WTC11 (cell line): Measurements from ENCODE around the gene MAP4K3. TPM values are rescaled to one million over a fixed set of nuclear protein-coding genes. Genes with fewer than 3 reads are reported as not detected.

Experiments used
- ATAC-seq: fragments of 200-7000 bp; cut with Tn5 transposase; 2 replicates; pipeline ENCODE4 v1.10.0; 2021; ENCODE audit warnings: mild to moderate bottlenecking, moderate library complexity
- CTCF ChIA-PET: fragments of 300-600 bp; sonication (Branson Sonifier 250); formaldehyde crosslinking; loops from one replicate; lab custom pipeline; 2021; ENCODE audit warnings: antibody characterized with exemption; lab: Charles Lee
- POLR2A ChIA-PET: fragments of 350-600 bp; sonication (Branson Sonifier 250); formaldehyde crosslinking; loops from one replicate; lab custom pipeline; 2021; ENCODE audit warnings: antibody characterized with exemption; lab: Charles Lee
- DNase-seq: peaks from one replicate; pipeline ENCODE4 v3.0.0; 2021; ENCODE audit warnings: low spot score
- H3K27ac Mint-ChIP-seq: 2 replicates; pipeline ENCODE4 v1.8.0; 2021; ENCODE audit warnings: mixed read lengths
- H3K27me3 Mint-ChIP-seq: 2 replicates; pipeline ENCODE4 v1.8.0; 2021; ENCODE audit warnings: low read depth, mild to moderate bottlenecking, moderate library complexity, mixed read lengths
- H3K36me3 Mint-ChIP-seq: 2 replicates; pipeline ENCODE4 v1.8.0; 2021; ENCODE audit warnings: mixed read lengths
- H3K4me1 Mint-ChIP-seq: 2 replicates; pipeline ENCODE4 v1.8.0; 2022; ENCODE audit warnings: mixed read lengths
- H3K4me3 Mint-ChIP-seq: 2 replicates; pipeline ENCODE4 v1.8.0; 2021; ENCODE audit warnings: mild to moderate bottlenecking, moderate library complexity, mixed read lengths
- H3K9me3 Mint-ChIP-seq: 2 replicates; pipeline ENCODE4 v1.8.0; 2021; ENCODE audit warnings: mixed read lengths
- ELF4 ChIP-seq: sonication (generic); formaldehyde crosslinking; IDR thresholded peaks from 2 replicates; pipeline ENCODE4 v1.8.1; 2022; ENCODE audit warnings: low read depth, mild to moderate bottlenecking, moderate library complexity, missing genetic modification reagents
- EMX1 ChIP-seq: fragments of 250-450 bp; sonication (Bioruptor Pico); IDR thresholded peaks from 2 replicates; pipeline ENCODE4 v1.8.0; 2021; ENCODE audit warnings: mild to moderate bottlenecking
- ESRRA ChIP-seq: sonication (generic); formaldehyde crosslinking; IDR thresholded peaks from 2 replicates; pipeline ENCODE4 v1.8.1; 2022; ENCODE audit warnings: mild to moderate bottlenecking, missing genetic modification reagents, borderline replicate concordance
- GRHL2 ChIP-seq: fragments of 250-450 bp; sonication (Bioruptor Pico); IDR thresholded peaks from 2 replicates; pipeline ENCODE4 v1.8.0; 2022; ENCODE audit warnings: mild to moderate bottlenecking, moderate library complexity; ENCODE audit not compliant: insufficient replicate concordance, severe bottlenecking
- JAZF1 ChIP-seq: fragments of 250-450 bp; sonication (Bioruptor Pico); IDR thresholded peaks from 2 replicates; pipeline ENCODE4 v1.9.0; 2021; ENCODE audit warnings: moderate library complexity, mild to moderate bottlenecking, inconsistent platforms
- MXD4 ChIP-seq: fragments of 250-450 bp; sonication (Bioruptor Pico); IDR thresholded peaks from 2 replicates; pipeline ENCODE4 v1.8.0; 2021; ENCODE audit warnings: mild to moderate bottlenecking, moderate library complexity, borderline replicate concordance
- NFE2L1 ChIP-seq: sonication (generic); formaldehyde crosslinking; IDR thresholded peaks from 2 replicates; pipeline ENCODE4 v1.8.1; 2023; ENCODE audit warnings: missing genetic modification reagents
- NR3C1 ChIP-seq: sonication (generic); formaldehyde crosslinking; conservative IDR thresholded peaks from 2 replicates; pipeline ENCODE4 v1.8.1; 2023; ENCODE audit warnings: low read depth, mild to moderate bottlenecking, missing genetic modification reagents
- SOX15 ChIP-seq: fragments of 250-450 bp; sonication (Bioruptor Pico); IDR thresholded peaks from 2 replicates; pipeline ENCODE4 v1.9.0; 2021; ENCODE audit warnings: mild to moderate bottlenecking
- TEAD1 ChIP-seq: sonication (generic); formaldehyde crosslinking; IDR thresholded peaks from 2 replicates; pipeline ENCODE4 v1.8.0; 2022; ENCODE audit warnings: mild to moderate bottlenecking, missing genetic modification reagents
- ZNF317 ChIP-seq: sonication (generic); formaldehyde crosslinking; IDR thresholded peaks from 2 replicates; pipeline ENCODE4 v1.8.1; 2023; ENCODE audit warnings: low read depth, mild to moderate bottlenecking, moderate library complexity, missing genetic modification reagents, borderline replicate concordance
- ZNF423 ChIP-seq: fragments of 250-450 bp; sonication (Bioruptor Pico); IDR thresholded peaks from 2 replicates; pipeline ENCODE4 v2.1.2; 2022; ENCODE audit warnings: mild to moderate bottlenecking, moderate library complexity
- total RNA-seq: library from RNA; stranded (reverse); gene quantifications from 3 replicates; pipeline ENCODE4 v1.2.3, GENCODE V29; 2021
- TF ChIP-seq, protein P1 (sequence below): sonication (generic); formaldehyde crosslinking; IDR thresholded peaks from 2 replicates; pipeline ENCODE4 v1.8.1; 2022; ENCODE audit warnings: low read depth, missing genetic modification reagents, borderline replicate concordance
- TF ChIP-seq, protein P2 (sequence below): sonication (generic); formaldehyde crosslinking; IDR thresholded peaks from 2 replicates; pipeline ENCODE4 v1.8.0; 2022; ENCODE audit warnings: mild to moderate bottlenecking, missing genetic modification reagents
- TF ChIP-seq, protein P3 (sequence below): sonication (generic); formaldehyde crosslinking; conservative IDR thresholded peaks from 2 replicates; pipeline ENCODE4 v1.8.1; 2023; ENCODE audit warnings: mild to moderate bottlenecking, low read depth, missing genetic modification reagents, moderate library complexity
- TF ChIP-seq, protein P4 (sequence below): sonication (generic); formaldehyde crosslinking; IDR thresholded peaks from 2 replicates; pipeline ENCODE4 v1.8.1; 2022; ENCODE audit warnings: mild to moderate bottlenecking, moderate library complexity, missing genetic modification reagents
- TF ChIP-seq, protein P5 (sequence below): sonication (generic); formaldehyde crosslinking; IDR thresholded peaks from 2 replicates; pipeline ENCODE4 v1.8.0; 2022; ENCODE audit warnings: mild to moderate bottlenecking, missing genetic modification reagents

The MAP4K3 gene
- total RNA-seq, 1 experiment from 2014 or later: 73.2 TPM

- TF ChIP-seq NR3C1: 0 out of 2 replicates have a peak, but pooled peaks have one; percentile 60
- TF ChIP-seq, all 79 proteins: peak for 13
Observed at GRCh38 chr2:39436592-39437521, at the start of gene MAP4K3 (continued).

- DNase-seq: no peak
- peaks cover 5% of the 10 kb centered on the region; the same call in 1 of the 2 replicates for H3K36me3 Mint-ChIP-seq
- CTCF ChIA-PET: interaction anchor here (0.6 kb wide), 1 partner anchor 243 kb away, joined by 3 read pairs; no protein-coding TSS in a partner anchor
- H3K27me3 Mint-ChIP-seq: no peaks in the 10 kb centered on the region
- POLR2A ChIA-PET: no interaction called here
- H3K9me3 Mint-ChIP-seq: no peaks in the 10 kb centered on the region; the same call in 1 of the 2 replicates
- no peak for ATAC-seq
- peak overlapping the region; percentile 86 for H3K27ac Mint-ChIP-seq
- H3K4me1 Mint-ChIP-seq: peaks cover 59% of the 10 kb centered on the region
- TF ChIP-seq EMX1 (CRISPR knock-in tag) (no peak), NFE2L1 (no peak), ZNF423 (CRISPR knock-in tag) (no peak), ESRRA (no peak), ZNF317 (CRISPR knock-in tag) (no peak), SOX15 (no peak), GRHL2 (CRISPR knock-in tag) (no peak), ELF4 (CRISPR knock-in tag) (no peak), MXD4 (no peak)
- TF ChIP-seq, protein P1, sequence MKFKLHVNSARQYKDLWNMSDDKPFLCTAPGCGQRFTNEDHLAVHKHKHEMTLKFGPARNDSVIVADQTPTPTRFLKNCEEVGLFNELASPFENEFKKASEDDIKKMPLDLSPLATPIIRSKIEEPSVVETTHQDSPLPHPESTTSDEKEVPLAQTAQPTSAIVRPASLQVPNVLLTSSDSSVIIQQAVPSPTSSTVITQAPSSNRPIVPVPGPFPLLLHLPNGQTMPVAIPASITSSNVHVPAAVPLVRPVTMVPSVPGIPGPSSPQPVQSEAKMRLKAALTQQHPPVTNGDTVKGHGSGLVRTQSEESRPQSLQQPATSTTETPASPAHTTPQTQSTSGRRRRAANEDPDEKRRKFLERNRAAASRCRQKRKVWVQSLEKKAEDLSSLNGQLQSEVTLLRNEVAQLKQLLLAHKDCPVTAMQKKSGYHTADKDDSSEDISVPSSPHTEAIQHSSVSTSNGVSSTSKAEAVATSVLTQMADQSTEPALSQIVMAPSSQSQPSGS: no peak
- TF ChIP-seq, protein P2, sequence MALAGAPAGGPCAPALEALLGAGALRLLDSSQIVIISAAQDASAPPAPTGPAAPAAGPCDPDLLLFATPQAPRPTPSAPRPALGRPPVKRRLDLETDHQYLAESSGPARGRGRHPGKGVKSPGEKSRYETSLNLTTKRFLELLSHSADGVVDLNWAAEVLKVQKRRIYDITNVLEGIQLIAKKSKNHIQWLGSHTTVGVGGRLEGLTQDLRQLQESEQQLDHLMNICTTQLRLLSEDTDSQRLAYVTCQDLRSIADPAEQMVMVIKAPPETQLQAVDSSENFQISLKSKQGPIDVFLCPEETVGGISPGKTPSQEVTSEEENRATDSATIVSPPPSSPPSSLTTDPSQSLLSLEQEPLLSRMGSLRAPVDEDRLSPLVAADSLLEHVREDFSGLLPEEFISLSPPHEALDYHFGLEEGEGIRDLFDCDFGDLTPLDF (CRISPR knock-in tag): no peak
- TF ChIP-seq, protein P3, sequence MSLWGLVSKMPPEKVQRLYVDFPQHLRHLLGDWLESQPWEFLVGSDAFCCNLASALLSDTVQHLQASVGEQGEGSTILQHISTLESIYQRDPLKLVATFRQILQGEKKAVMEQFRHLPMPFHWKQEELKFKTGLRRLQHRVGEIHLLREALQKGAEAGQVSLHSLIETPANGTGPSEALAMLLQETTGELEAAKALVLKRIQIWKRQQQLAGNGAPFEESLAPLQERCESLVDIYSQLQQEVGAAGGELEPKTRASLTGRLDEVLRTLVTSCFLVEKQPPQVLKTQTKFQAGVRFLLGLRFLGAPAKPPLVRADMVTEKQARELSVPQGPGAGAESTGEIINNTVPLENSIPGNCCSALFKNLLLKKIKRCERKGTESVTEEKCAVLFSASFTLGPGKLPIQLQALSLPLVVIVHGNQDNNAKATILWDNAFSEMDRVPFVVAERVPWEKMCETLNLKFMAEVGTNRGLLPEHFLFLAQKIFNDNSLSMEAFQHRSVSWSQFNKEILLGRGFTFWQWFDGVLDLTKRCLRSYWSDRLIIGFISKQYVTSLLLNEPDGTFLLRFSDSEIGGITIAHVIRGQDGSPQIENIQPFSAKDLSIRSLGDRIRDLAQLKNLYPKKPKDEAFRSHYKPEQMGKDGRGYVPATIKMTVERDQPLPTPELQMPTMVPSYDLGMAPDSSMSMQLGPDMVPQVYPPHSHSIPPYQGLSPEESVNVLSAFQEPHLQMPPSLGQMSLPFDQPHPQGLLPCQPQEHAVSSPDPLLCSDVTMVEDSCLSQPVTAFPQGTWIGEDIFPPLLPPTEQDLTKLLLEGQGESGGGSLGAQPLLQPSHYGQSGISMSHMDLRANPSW (CRISPR knock-in tag): no peak
- TF ChIP-seq, protein P4, sequence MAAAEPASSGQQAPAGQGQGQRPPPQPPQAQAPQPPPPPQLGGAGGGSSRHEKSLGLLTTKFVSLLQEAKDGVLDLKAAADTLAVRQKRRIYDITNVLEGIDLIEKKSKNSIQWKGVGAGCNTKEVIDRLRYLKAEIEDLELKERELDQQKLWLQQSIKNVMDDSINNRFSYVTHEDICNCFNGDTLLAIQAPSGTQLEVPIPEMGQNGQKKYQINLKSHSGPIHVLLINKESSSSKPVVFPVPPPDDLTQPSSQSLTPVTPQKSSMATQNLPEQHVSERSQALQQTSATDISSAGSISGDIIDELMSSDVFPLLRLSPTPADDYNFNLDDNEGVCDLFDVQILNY (CRISPR knock-in tag): no peak
- 0 out of 2 replicates have a peak overlapping the region, but pooled peaks have one; percentile 1 for H3K4me3 Mint-ChIP-seq
Observed at GRCh38 chr2:39486071-39486470, 49.0 kb upstream of the MAP4K3 start.

DNA sequence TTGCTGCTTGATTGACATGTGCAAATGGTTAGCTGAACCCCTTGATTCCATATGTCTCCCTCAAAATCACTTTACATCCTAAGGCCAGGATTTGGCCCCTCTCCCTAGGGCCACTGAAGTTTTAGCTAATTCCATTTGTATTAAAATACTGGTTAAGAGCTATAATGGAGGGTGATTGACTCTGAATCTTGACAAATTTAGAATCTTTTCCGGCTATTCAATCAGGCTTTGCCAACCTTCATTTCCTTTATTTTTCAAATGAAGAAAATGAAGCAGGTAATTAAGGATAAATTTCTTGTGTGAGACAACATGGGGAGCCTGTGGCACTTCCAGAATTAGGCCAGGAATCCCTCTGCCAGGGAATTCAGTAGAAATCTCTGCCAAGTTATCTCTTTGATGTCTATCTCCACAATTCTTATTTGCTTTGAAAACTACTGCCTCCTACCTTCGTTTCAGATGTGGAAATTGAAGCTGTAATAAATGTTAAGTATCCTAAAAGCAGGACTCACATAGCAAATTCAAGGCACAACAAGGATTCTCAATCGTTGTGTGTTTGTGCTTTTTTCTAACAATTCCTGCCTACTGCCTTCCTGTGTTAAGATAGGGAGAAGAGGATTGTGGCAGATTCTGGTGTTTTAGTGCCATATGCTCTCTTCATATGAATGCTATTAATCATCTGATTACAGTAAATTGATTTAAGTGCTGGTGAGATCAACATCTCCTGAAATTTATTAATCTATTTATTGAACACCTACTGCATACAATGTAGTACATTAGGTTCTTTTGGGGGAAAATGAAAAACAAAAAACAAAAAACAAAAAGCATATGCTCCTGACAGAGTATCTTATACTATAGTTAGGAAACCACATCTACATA, 47.8 kb upstream of the MAP4K3 start:
- no peaks in the 10 kb centered on the region for H3K27me3 Mint-ChIP-seq
- peak; percentile 41 for ATAC-seq
- ChIA-PET POLR2A (no interaction called here), CTCF (no interaction called here)
- H3K36me3 Mint-ChIP-seq: peaks cover 2% of the 10 kb centered on the region; the same call in 1 of the 2 replicates
- TF ChIP-seq, protein P5, sequence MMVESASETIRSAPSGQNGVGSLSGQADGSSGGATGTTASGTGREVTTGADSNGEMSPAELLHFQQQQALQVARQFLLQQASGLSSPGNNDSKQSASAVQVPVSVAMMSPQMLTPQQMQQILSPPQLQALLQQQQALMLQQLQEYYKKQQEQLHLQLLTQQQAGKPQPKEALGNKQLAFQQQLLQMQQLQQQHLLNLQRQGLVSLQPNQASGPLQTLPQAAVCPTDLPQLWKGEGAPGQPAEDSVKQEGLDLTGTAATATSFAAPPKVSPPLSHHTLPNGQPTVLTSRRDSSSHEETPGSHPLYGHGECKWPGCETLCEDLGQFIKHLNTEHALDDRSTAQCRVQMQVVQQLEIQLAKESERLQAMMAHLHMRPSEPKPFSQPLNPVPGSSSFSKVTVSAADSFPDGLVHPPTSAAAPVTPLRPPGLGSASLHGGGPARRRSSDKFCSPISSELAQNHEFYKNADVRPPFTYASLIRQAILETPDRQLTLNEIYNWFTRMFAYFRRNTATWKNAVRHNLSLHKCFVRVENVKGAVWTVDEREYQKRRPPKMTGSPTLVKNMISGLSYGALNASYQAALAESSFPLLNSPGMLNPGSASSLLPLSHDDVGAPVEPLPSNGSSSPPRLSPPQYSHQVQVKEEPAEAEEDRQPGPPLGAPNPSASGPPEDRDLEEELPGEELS: peak; percentile 37; the same call in 1 of the 2 replicates
- TF ChIP-seq TEAD1 (CRISPR knock-in tag) (peak; percentile 60), JAZF1 (CRISPR knock-in tag) (no peak)
- H3K4me1 Mint-ChIP-seq: peaks cover 68% of the 10 kb centered on the region
- H3K27ac Mint-ChIP-seq: peak overlapping the region; percentile 77
- no peaks in the 10 kb centered on the region for H3K9me3 Mint-ChIP-seq
- peak overlapping the region; percentile 13 for H3K4me3 Mint-ChIP-seq
- no peak for DNase-seq
